Activated CD4-positive, alpha-beta T cell treated with anti-CD3 and anti-CD28 coated beads for 48 hours (primary cell): ENCODE data around the gene ACY1.
"Not testable (repeated sequence)": the region's sequence is repeated elsewhere in the genome, so short reads cannot be mapped to it uniquely, and the experiment has no call there.

Experiments used
- DNase-seq: peaks from one replicate; pipeline ENCODE4 v3.0.0-alpha.2; 2020

ACY1 gene

GRCh38 chr3:51986010-51986947, 2.9 kb downstream of the ACY1 start:
- no peak for DNase-seq

GRCh38 chr3:51987568-51987967, 4.2 kb downstream of the ACY1 start:
- DNase-seq = no peak

GRCh38 chr3:51988286-51989146, 5.2 kb downstream of the ACY1 start:
- DNase-seq = no peak

GRCh38 chr3:51990501-51990971, 7.2 kb downstream of the ACY1 start:
- not testable (repeated sequence) for DNase-seq

- DNase-seq = no peak
These were observed 8.8 kb downstream of the ACY1 start for GRCh38 chr3:51992017-51992682.

GRCh38 chr3:51993657-51994056, 10.3 kb downstream of the ACY1 start:
- DNase-seq = not testable (repeated sequence)

GRCh38 chr3:51994530-51994929, 11.2 kb downstream of the ACY1 start:
- no peak for DNase-seq

GRCh38 chr3:51995346-51996163, 12.2 kb downstream of the ACY1 start, which contains the start of gene RPL29:
RPL29 (minus strand) TSS chr3:51995895; CDS start chr3:51995461, 434 bp downstream.
- peak; percentile 95 for DNase-seq

- DNase-seq = no peak
These were observed 13.8 kb downstream of the ACY1 start for GRCh38 chr3:51997172-51997571.

- DNase-seq = no peak
These were observed 14.7 kb downstream of the ACY1 start for GRCh38 chr3:51997935-51998596.

- no peak for DNase-seq
These were observed 15.4 kb downstream of the ACY1 start for GRCh38 chr3:51998774-51999173.

GRCh38 chr3:51999846-52000245, 16.5 kb downstream of the ACY1 start:
- DNase-seq = no peak

GRCh38 chr3:52001443-52001974, 18.2 kb downstream of the ACY1 start:
- peak; percentile 89 for DNase-seq

GRCh38 chr3:52002748-52003147, 19.4 kb downstream of the ACY1 start:
- no peak for DNase-seq

GRCh38 chr3:52004163-52004787, 20.9 kb downstream of the ACY1 start:
- DNase-seq = no peak

- DNase-seq = no peak
These were observed 21.6 kb downstream of the ACY1 start for GRCh38 chr3:52004906-52005395.

- no peak for DNase-seq
These were observed 22.2 kb downstream of the ACY1 start for GRCh38 chr3:52005571-52005986.

- no peak for DNase-seq
These were observed 22.9 kb downstream of the ACY1 start for GRCh38 chr3:52006017-52006819.

GRCh38 chr3:52006820-52007133, 23.4 kb downstream of the ACY1 start:
- DNase-seq = no peak

- DNase-seq = no peak
These were observed 24.0 kb downstream of the ACY1 start for GRCh38 chr3:52007291-52007690.
